Astrocyte (in vitro differentiated cells and primary cell): ENCODE results near the gene ADCY4. TPM values are rescaled to one million over a fixed set of nuclear protein-coding genes. Genes with fewer than 3 reads are reported as not detected.

Source experiments
- DNase-seq: peaks from one replicate; pipeline ENCODE4 v3.0.0-alpha.2; 2010; ENCODE audit warnings: low read depth
- FAIRE-seq: peaks from 2 replicates; lab custom pipeline; 2011; peaks lifted over from hg19 to GRCh38; lab: Jason Lieb, UNC
- H2AFZ ChIP-seq: 2 replicates; pipeline ENCODE4 v1.6.0; 2012; ENCODE audit warnings: low read depth, low read length, inconsistent platforms
- H3K27ac ChIP-seq: 2 replicates; pipeline ENCODE4 v1.5.1; 2011; ENCODE audit warnings: low read depth, low read length, inconsistent platforms
- H3K27me3 ChIP-seq: 2 replicates; pipeline ENCODE4 v1.6.0; 2011; ENCODE audit warnings: low read length, inconsistent platforms; ENCODE audit not compliant: insufficient read depth
- H3K36me3 ChIP-seq: 2 replicates; pipeline ENCODE4 v1.5.1; 2011; ENCODE audit warnings: low read length, inconsistent platforms; ENCODE audit not compliant: insufficient read depth
- H3K4me1 ChIP-seq: 2 replicates; pipeline ENCODE4 v1.5.1; 2011; ENCODE audit warnings: low read length, inconsistent platforms; ENCODE audit not compliant: insufficient read depth
- H3K4me2 ChIP-seq: 2 replicates; pipeline ENCODE4 v1.6.0; 2012; ENCODE audit warnings: low read length, inconsistent platforms
- H3K4me3 ChIP-seq: 2 replicates; pipeline ENCODE4 v1.5.1; 2011; ENCODE audit warnings: low read depth, mild to moderate bottlenecking, low read length, inconsistent platforms; ENCODE audit not compliant: insufficient read depth
- H3K79me2 ChIP-seq: 2 replicates; pipeline ENCODE4 v1.6.0; 2012; ENCODE audit warnings: mild to moderate bottlenecking, low read length, inconsistent platforms; ENCODE audit not compliant: insufficient read depth
- H3K9ac ChIP-seq: 2 replicates; pipeline ENCODE4 v1.6.0; 2012; ENCODE audit warnings: mild to moderate bottlenecking, low read length, inconsistent platforms
- H3K9me3 ChIP-seq: 2 replicates; pipeline ENCODE4 v1.5.1; 2012; ENCODE audit warnings: low read depth, mild to moderate bottlenecking, low read length, inconsistent platforms; ENCODE audit not compliant: insufficient read depth
- H4K20me1 ChIP-seq: 2 replicates; pipeline ENCODE4 v1.6.0; 2012; ENCODE audit warnings: low read length, inconsistent platforms; ENCODE audit not compliant: insufficient read depth
- H3K27ac Mint-ChIP-seq: one replicate; pipeline ENCODE4 v1.8.0; 2021; ENCODE audit warnings: mild to moderate bottlenecking, mixed read lengths; ENCODE audit not compliant: unreplicated experiment
- H3K27me3 Mint-ChIP-seq: one replicate; pipeline ENCODE4 v1.8.0; 2021; ENCODE audit warnings: low read depth, mixed read lengths; ENCODE audit not compliant: unreplicated experiment
- H3K36me3 Mint-ChIP-seq: one replicate; pipeline ENCODE4 v1.8.0; 2021; ENCODE audit warnings: low read depth, mixed read lengths; ENCODE audit not compliant: unreplicated experiment
- H3K4me1 Mint-ChIP-seq: one replicate; pipeline ENCODE4 v1.8.0; 2021; ENCODE audit warnings: low read depth, mixed read lengths; ENCODE audit not compliant: unreplicated experiment
- H3K4me3 Mint-ChIP-seq: one replicate; pipeline ENCODE4 v1.8.0; 2021; ENCODE audit warnings: mild to moderate bottlenecking, moderate library complexity, mixed read lengths; ENCODE audit not compliant: unreplicated experiment
- H3K9me3 Mint-ChIP-seq: one replicate; pipeline ENCODE4 v1.8.0; 2021; ENCODE audit warnings: mild to moderate bottlenecking, mixed read lengths; ENCODE audit not compliant: unreplicated experiment
- EZH2 ChIP-seq: IDR thresholded peaks from 2 replicates; pipeline ENCODE4 v1.6.1; 2012; ENCODE audit warnings: mild to moderate bottlenecking, low read length, inconsistent platforms; ENCODE audit not compliant: insufficient read depth
- total RNA-seq: library from RNA; stranded (reverse); gene quantifications from 2 replicates; pipeline ENCODE4 v1.2.1, GENCODE V29; 2021
- TF ChIP-seq, protein P1 (sequence below): IDR thresholded peaks from 2 replicates; pipeline ENCODE4 v1.5.1; 2011; ENCODE audit warnings: low read depth, mild to moderate bottlenecking, inconsistent platforms, low read length, moderate library complexity; ENCODE audit not compliant: insufficient read depth

Gene ADCY4
- total RNA-seq, 1 donor from 2014 or later, result 0.32 TPM

DNA sequence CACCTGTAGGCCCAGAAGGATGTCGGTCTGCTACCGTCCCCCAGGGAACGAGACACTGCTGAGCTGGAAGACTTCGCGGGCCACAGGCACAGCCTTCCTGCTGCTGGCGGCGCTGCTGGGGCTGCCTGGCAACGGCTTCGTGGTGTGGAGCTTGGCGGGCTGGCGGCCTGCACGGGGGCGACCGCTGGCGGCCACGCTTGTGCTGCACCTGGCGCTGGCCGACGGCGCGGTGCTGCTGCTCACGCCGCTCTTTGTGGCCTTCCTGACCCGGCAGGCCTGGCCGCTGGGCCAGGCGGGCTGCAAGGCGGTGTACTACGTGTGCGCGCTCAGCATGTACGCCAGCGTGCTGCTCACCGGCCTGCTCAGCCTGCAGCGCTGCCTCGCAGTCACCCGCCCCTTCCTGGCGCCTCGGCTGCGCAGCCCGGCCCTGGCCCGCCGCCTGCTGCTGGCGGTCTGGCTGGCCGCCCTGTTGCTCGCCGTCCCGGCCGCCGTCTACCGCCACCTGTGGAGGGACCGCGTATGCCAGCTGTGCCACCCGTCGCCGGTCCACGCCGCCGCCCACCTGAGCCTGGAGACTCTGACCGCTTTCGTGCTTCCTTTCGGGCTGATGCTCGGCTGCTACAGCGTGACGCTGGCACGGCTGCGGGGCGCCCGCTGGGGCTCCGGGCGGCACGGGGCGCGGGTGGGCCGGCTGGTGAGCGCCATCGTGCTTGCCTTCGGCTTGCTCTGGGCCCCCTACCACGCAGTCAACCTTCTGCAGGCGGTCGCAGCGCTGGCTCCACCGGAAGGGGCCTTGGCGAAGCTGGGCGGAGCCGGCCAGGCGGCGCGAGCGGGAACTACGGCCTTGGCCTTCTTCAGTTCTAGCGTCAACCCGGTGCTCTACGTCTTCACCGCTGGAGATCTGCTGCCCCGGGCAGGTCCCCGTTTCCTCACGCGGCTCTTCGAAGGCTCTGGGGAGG is 23.9 kb downstream of the ADCY4 start, which contains the start of gene LTB4R:
TSS of gene LTB4R (plus strand) at position 857 of the 959 bp plus-strand sequence. CDS start 4,150 bp downstream, outside the sequence.
- no peak for FAIRE-seq
- no peak within 1 kb of the TSS for H3K4me3 ChIP-seq
- H3K27ac Mint-ChIP-seq, result no peak within 1 kb of the TSS

DNA sequence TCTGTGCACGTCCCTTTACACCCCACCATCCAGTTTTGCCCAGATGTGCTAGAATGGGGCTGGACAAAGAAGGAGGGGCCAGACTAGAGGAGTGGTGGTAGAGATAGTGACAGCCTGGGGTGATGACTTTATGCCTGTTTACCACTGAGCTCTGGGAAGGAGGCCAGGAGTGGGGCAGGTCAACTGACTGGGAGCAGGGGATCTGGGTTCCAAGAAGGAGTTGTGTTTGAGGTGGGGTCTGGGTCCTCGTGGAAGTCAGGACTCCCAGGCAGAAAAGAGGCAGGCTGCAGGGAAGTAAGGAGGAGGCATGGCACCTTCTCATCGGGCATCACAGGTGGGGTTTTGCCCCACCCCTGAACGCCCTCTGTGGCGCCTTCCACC is 24.6 kb downstream of the ADCY4 start:
- Histone ChIP-seq H3K9me3 (no peaks in the 10 kb centered on the region), H3K36me3 (peaks cover 14% of the 10 kb centered on the region), H3K4me3 (no peak overlapping the region), H3K4me2 (peak overlapping the region; percentile 78), H3K4me1 (peaks cover 16% of the 10 kb centered on the region), H2AFZ (peak overlapping the region; percentile 44), H3K9ac (no peak overlapping the region), H3K79me2 (no peaks in the 10 kb centered on the region), H4K20me1 (peaks cover 48% of the 10 kb centered on the region), H3K27me3 (peaks cover 6% of the 10 kb centered on the region), H3K27ac (no peak overlapping the region)
- H3K36me3 Mint-ChIP-seq, result peaks cover 23% of the 10 kb centered on the region
- DNase-seq (no peak), FAIRE-seq (no peak)
- H3K27me3 Mint-ChIP-seq, result peaks cover 6% of the 10 kb centered on the region
- peaks cover 2% of the 10 kb centered on the region for H3K9me3 Mint-ChIP-seq
- H3K4me3 Mint-ChIP-seq, result no peak overlapping the region
- H3K4me1 Mint-ChIP-seq, result peaks cover 8% of the 10 kb centered on the region
- H3K27ac Mint-ChIP-seq, result peak overlapping the region; percentile 66
- TF ChIP-seq, protein P1, sequence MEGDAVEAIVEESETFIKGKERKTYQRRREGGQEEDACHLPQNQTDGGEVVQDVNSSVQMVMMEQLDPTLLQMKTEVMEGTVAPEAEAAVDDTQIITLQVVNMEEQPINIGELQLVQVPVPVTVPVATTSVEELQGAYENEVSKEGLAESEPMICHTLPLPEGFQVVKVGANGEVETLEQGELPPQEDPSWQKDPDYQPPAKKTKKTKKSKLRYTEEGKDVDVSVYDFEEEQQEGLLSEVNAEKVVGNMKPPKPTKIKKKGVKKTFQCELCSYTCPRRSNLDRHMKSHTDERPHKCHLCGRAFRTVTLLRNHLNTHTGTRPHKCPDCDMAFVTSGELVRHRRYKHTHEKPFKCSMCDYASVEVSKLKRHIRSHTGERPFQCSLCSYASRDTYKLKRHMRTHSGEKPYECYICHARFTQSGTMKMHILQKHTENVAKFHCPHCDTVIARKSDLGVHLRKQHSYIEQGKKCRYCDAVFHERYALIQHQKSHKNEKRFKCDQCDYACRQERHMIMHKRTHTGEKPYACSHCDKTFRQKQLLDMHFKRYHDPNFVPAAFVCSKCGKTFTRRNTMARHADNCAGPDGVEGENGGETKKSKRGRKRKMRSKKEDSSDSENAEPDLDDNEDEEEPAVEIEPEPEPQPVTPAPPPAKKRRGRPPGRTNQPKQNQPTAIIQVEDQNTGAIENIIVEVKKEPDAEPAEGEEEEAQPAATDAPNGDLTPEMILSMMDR, result no peak
- TF ChIP-seq EZH2, result no peak

More for the DNA sequence above, 23.9 kb downstream of the ADCY4 start, which contains the start of gene LTB4R:
- DNase-seq, result peak; percentile 72
- TF ChIP-seq, protein P1, result no peak
- no peak for TF ChIP-seq EZH2
- peak within 1 kb of the TSS; percentile 78 for H3K4me2 ChIP-seq
- H3K9me3 ChIP-seq, result no peaks in the 10 kb centered on the region
- H2AFZ ChIP-seq, result peak within 1 kb of the TSS; percentile 44
- H4K20me1 ChIP-seq, result peaks cover 48% of the 10 kb centered on the region
- H3K36me3 ChIP-seq, result peaks cover 8% of the 10 kb centered on the region
- H3K27me3 Mint-ChIP-seq, result peaks cover 6% of the 10 kb centered on the region
- no peaks in the 10 kb centered on the region for H3K79me2 ChIP-seq
- H3K9me3 Mint-ChIP-seq, result peaks cover 2% of the 10 kb centered on the region
- H3K36me3 Mint-ChIP-seq, result peaks cover 17% of the 10 kb centered on the region
- H3K4me3 Mint-ChIP-seq, result no peak within 1 kb of the TSS
- H3K4me1 Mint-ChIP-seq, result peaks cover 8% of the 10 kb centered on the region
- H3K4me1 ChIP-seq, result peaks cover 16% of the 10 kb centered on the region
- no peak within 1 kb of the TSS for H3K27ac ChIP-seq
- H3K27me3 ChIP-seq, result peaks cover 12% of the 10 kb centered on the region
- no peak within 1 kb of the TSS for H3K9ac ChIP-seq
